ENCODE results near the gene SLC6A20. TPM values are rescaled to one million over a fixed set of nuclear protein-coding genes. Genes with fewer than 3 reads are reported as not detected.

Gene SLC6A20
- total RNA-seq, 4 donors from 2014 or later = 0.13 to 0.22 TPM; not detected in 2

GRCh38 chr3:45772341-45773035 lies 23.8 kb downstream of the SLC6A20 start:
- Histone ChIP-seq H3K9me3 (no peaks in the 10 kb centered on the region), H3K36me3 (no peaks in the 10 kb centered on the region), H3K4me3 (replicated peaks in 1 of 3) (no peak overlapping the region), H3K4me1 (no peaks in the 10 kb centered on the region), H3K27ac (no peak overlapping the region), H3K27me3 (no peaks in the 10 kb centered on the region)
- no peak for DNase-seq
- 91 to 94% methylated on average over 14 to 16 of the region's 16 CpGs for WGBS, 2 donors
- intact Hi-C loops (cut with DNase I) = no loop called here
- no peak for TF ChIP-seq CTCF (IDR thresholded peaks at IDR 0.05)
- no peak for TF ChIP-seq POLR2A (IDR thresholded peaks at IDR 0.05)

- WGBS, 2 donors = 91 to 92% methylated on average over 5 of the region's 5 CpGs
- Histone ChIP-seq H3K36me3 (no peaks in the 10 kb centered on the region), H3K27ac (no peak overlapping the region), H3K27me3 (no peaks in the 10 kb centered on the region), H3K4me1 (no peaks in the 10 kb centered on the region), H3K9me3 (no peaks in the 10 kb centered on the region), H3K4me3 (replicated peaks in 1 of 3) (no peak overlapping the region)
- DNase-seq = no peak
- intact Hi-C loops (cut with DNase I) = no loop called here
- TF ChIP-seq CTCF (IDR thresholded peaks at IDR 0.05) (no peak), POLR2A (IDR thresholded peaks at IDR 0.05) (no peak)
These were observed 24.5 kb downstream of the SLC6A20 start for GRCh38 chr3:45771831-45772230.

DNA sequence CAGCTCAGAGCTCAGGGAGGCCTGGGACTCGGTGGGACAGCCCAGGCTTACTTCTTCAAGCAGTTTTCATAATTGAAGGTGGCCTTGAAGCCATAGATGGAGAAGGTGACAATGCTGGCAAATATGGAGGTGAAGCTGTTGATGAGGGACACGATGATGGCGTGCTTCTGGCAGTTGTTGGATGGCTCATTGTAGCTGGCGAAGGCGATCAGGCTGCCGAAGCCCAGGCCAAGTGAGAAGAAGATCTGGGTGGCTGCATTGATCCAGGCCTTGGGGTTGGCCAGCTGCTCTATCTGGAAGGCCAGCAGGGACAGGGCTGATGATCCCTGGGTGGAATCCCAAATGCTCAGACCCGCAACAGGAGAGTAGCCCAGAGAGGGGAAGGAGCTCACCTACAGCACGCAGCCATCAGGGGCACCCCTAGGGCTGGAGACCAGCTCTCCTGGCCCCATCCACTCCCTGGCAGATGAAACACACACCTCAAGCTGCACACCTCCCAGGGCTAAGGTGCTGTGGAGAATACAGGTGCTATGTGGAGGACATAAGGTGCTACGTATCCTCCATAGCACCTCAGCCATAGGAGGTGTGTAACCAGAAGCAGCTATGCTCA lies 25.1 kb downstream of the SLC6A20 start:
- no peaks in the 10 kb centered on the region for H3K4me1 ChIP-seq
- intact Hi-C loops (cut with DNase I) = no loop called here
- no peak overlapping the region for H3K27ac ChIP-seq
- no peaks in the 10 kb centered on the region for H3K36me3 ChIP-seq
- TF ChIP-seq CTCF (IDR thresholded peaks at IDR 0.05) = no peak
- TF ChIP-seq POLR2A (IDR thresholded peaks at IDR 0.05) = no peak
- no peaks in the 10 kb centered on the region for H3K27me3 ChIP-seq
- WGBS, 2 donors = 92 to 98% methylated on average over 8 to 9 of the region's 9 CpGs
- H3K9me3 ChIP-seq = no peaks in the 10 kb centered on the region
- H3K4me3 ChIP-seq (replicated peaks in 1 of 3) = no peak overlapping the region
- DNase-seq = no peak

- no peaks in the 10 kb centered on the region for H3K27me3 ChIP-seq
- intact Hi-C loops (cut with DNase I) = loop anchor here (10.0 kb wide), 1 partner anchor 69 kb away; no protein-coding TSS in a partner anchor
- no peak overlapping the region for H3K27ac ChIP-seq
- no peak for DNase-seq
- WGBS, 2 donors = 79 to 81% methylated on average over 8 of the region's 8 CpGs
- TF ChIP-seq CTCF (IDR thresholded peaks at IDR 0.05) (no peak), POLR2A (IDR thresholded peaks at IDR 0.05) (no peak)
- H3K4me3 ChIP-seq (replicated peaks in 1 of 3) = no peak overlapping the region
- H3K4me1 ChIP-seq = peaks cover 0 to 2% of the 10 kb centered on the region in 2 donors
- no peaks in the 10 kb centered on the region for H3K9me3 ChIP-seq
- H3K36me3 ChIP-seq = no peaks in the 10 kb centered on the region
These were observed 30.4 kb downstream of the SLC6A20 start for GRCh38 chr3:45765958-45766357.

- WGBS, 2 donors = 91 to 93% methylated on average over 2 to 9 of the region's 9 CpGs
- no peaks in the 10 kb centered on the region for H3K27me3 ChIP-seq
- no peak overlapping the region for H3K4me3 ChIP-seq (replicated peaks in 1 of 3)
- H3K9me3 ChIP-seq = no peaks in the 10 kb centered on the region
- intact Hi-C loops (cut with DNase I) = loop anchor here (10.0 kb wide), 1 partner anchor 69 kb away; no protein-coding TSS in a partner anchor
- peaks cover 0 to 2% of the 10 kb centered on the region in 2 donors for H3K4me1 ChIP-seq
- no peaks in the 10 kb centered on the region for H3K36me3 ChIP-seq
- no peak overlapping the region for H3K27ac ChIP-seq
- DNase-seq = no peak
- TF ChIP-seq POLR2A (IDR thresholded peaks at IDR 0.05) = no peak
- TF ChIP-seq CTCF (IDR thresholded peaks at IDR 0.05) = no peak
These were observed 31.0 kb downstream of the SLC6A20 start for GRCh38 chr3:45765266-45765851.
